ENCODE data around the gene MYO1B. TPM values are rescaled to one million over a fixed set of nuclear protein-coding genes. Genes with fewer than 3 reads are reported as not detected.

Gene MYO1B
- total and polyA plus RNA-seq, 2 of the 8 experiments (the other 6 are each of a cell fraction or from before 2014, with no cell fraction given), result 15.5 to 61.2 TPM

DNA sequence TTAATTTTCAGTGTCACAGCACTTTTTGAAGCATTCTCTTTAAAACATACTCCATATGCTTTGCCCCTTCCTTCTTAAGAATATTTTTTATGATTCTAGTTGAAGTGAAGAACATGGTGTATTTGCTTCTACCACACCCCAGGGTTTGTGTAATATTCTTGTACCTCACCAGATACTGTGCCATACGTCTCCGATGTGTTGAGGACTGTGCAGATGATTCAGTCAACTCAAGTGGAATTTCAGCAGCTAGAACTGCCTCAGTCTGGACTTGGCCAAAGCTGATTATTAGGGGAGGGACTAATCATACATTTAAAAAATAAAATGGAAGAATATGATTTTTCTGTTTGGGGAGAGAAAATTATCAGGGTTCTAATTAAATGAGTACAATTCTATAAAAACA is 115.7 kb downstream of the MYO1B start:
- CTCF ChIA-PET (ENCODE audit: partially characterized antibody), result interaction anchor here (0.9 to 1.2 kb wide), 2 partner anchors 16 to 143 kb away, joined by 3 read pairs; no protein-coding TSS in a partner anchor
- TF ChIP-seq SUZ12 (IDR thresholded peaks at IDR 0.05; ENCODE audit: low read length) (no peak), HDAC6 (IDR thresholded peaks at IDR 0.05; ENCODE audit: low read depth, low read length) (no peak)

More for the DNA sequence above, 115.7 kb downstream of the MYO1B start:
- Histone ChIP-seq H3K27me3 (replicated peaks in 1 of 4; ENCODE audit: control insufficient read depth in 3 of 4, extremely low read depth in 1 of 4, insufficient read depth in 3 of 4, low read length in 3 of 4) (no peaks in the 10 kb centered on the region), H3K23ac (ENCODE audit: insufficient read length) (no peak overlapping the region), H2BK15ac (ENCODE audit: low read length) (no peak overlapping the region), H2AFZ (ENCODE audit: low read length) (no peak overlapping the region), H4K20me1 (replicated peaks in 1 of 2; ENCODE audit: control insufficient read depth in 1 of 2, insufficient read depth in 2 of 2, low read length in 2 of 2) (no peaks in the 10 kb centered on the region), H3K4me2 (ENCODE audit: insufficient read depth in 1 of 2, low read depth in 2 of 2, low read length in 2 of 2) (no peak overlapping the region), H3K14ac (ENCODE audit: insufficient read length) (no peak overlapping the region), H4K91ac (replicated peaks; ENCODE audit: insufficient read length, low read length) (no peak overlapping the region), H3K79me1 (ENCODE audit: low read depth, low read length) (no peaks in the 10 kb centered on the region), H3K36me3 (ENCODE audit: control insufficient read depth in 2 of 4, insufficient read depth in 4 of 4, low read length in 3 of 4) (peaks cover 0 to 4% (median 3%) of the 10 kb centered on the region in 4 experiments; a peak in 4 of 8 replicates), H3K4me3 (ENCODE audit: extremely low read depth in 1 of 4, insufficient read depth in 2 of 4, low read depth in 3 of 4, low read length in 4 of 4) (no peak overlapping the region), H3K18ac (ENCODE audit: extremely low read depth, low read length) (no peak overlapping the region), H2AK5ac (ENCODE audit: low read depth, low read length) (no peak overlapping the region), H3K27ac (ENCODE audit: low read depth, low read length) (no peak overlapping the region), H3K79me2 (ENCODE audit: control insufficient read depth in 1 of 2, insufficient read depth in 2 of 2, low read length in 2 of 2) (peaks cover 0 to 4% of the 10 kb centered on the region in 2 experiments; a peak in 1 of 4 replicates), H3K56ac (replicated peaks; ENCODE audit: insufficient read length, low read depth, low read length) (no peak overlapping the region), H3K9me3 (ENCODE audit: insufficient read depth in 2 of 2, low read depth in 1 of 2, low read length in 1 of 2) (no peaks in the 10 kb centered on the region), H4K5ac (ENCODE audit: insufficient read length, low read depth, low read length) (no peak overlapping the region), H3K4me1 (replicated peaks in 1 of 4; ENCODE audit: control insufficient read depth in 3 of 4, insufficient read depth in 4 of 4, low read length in 3 of 4) (no peaks in the 10 kb centered on the region), H3K4ac (replicated peaks; ENCODE audit: insufficient read length, low read depth, low read length) (no peak overlapping the region), H2BK20ac (ENCODE audit: low read length) (no peak overlapping the region), H2BK120ac (replicated peaks; ENCODE audit: low read depth, low read length) (no peak overlapping the region), H2BK12ac (ENCODE audit: low read depth, low read length) (no peak overlapping the region), H3K23me2 (ENCODE audit: low read depth, low read length) (no peaks in the 10 kb centered on the region), H2BK5ac (ENCODE audit: low read depth, low read length) (no peak overlapping the region), H4K8ac (ENCODE audit: extremely low read depth, insufficient read depth, low read length) (no peak overlapping the region), H3K9ac (replicated peaks in 1 of 4; ENCODE audit: extremely low read depth in 1 of 4, low read depth in 3 of 4, low read length in 3 of 4) (no peak overlapping the region)
- DNase-seq (ENCODE audit: low read depth in 1 of 2, low spot score in 2 of 2) (no peak), FAIRE-seq (no peak)
- POLR2A ChIA-PET (ENCODE audit: partially characterized antibody), result no interaction called here
- 88% methylated on average over 2 of the region's 2 CpGs; no CpG with 5 or more reads in 1 of the 2 experiments for WGBS, 2 experiments (ENCODE audit: extremely low coverage in 1 of 2, insufficient coverage in 1 of 2, insufficient read length in 1 of 2, insufficient replicate concordance in 2 of 2, low coverage in 1 of 2, low lambda C conversion rate in 2 of 2, missing lambda C conversion rate in 1 of 2)

Measured in H1 (cell line).